Measurements from ENCODE around the gene POLD1.

Gene POLD1

GRCh38 chr19:50357178-50358100 lies 26.7 kb upstream of the POLD1 start:
- Histone ChIP-seq H3F3A (ENCODE audit: insufficient read depth, low read length) (no peaks in the 10 kb centered on the region), H4K20me1 (ENCODE audit: insufficient read depth, low read length) (no peaks in the 10 kb centered on the region), H3K79me2 (ENCODE audit: insufficient read depth, low read length) (no peaks in the 10 kb centered on the region), H3K27ac (ENCODE audit: low read depth, low read length, poor library complexity, severe bottlenecking) (peak overlapping the region; percentile 77), H2AFZ (ENCODE audit: low read length) (peak overlapping the region; percentile 25; the same call in 1 of the 2 replicates), H3K9ac (ENCODE audit: low read length) (peak overlapping the region; percentile 75), H3K4me2 (ENCODE audit: low read length) (peak overlapping the region; percentile 88), H3K27me3 (ENCODE audit: insufficient read depth, low read length) (no peaks in the 10 kb centered on the region), H3K4me3 (ENCODE audit: low read depth, low read length, poor library complexity, severe bottlenecking) (peak overlapping the region; percentile 64), H3K36me3 (ENCODE audit: insufficient read depth, low read length) (no peaks in the 10 kb centered on the region), H3K9me2 (ENCODE audit: low read depth, low read length) (no peaks in the 10 kb centered on the region), H3K4me1 (ENCODE audit: insufficient read depth, low read length, severe bottlenecking) (peaks cover 21% of the 10 kb centered on the region), H3K9me3 (ENCODE audit: low read length) (no peaks in the 10 kb centered on the region)
- TF ChIP-seq EZH2 (IDR thresholded peaks at IDR 0.05; ENCODE audit: borderline replicate concordance, low read length) = no peak
- TF ChIP-seq, protein P1, sequence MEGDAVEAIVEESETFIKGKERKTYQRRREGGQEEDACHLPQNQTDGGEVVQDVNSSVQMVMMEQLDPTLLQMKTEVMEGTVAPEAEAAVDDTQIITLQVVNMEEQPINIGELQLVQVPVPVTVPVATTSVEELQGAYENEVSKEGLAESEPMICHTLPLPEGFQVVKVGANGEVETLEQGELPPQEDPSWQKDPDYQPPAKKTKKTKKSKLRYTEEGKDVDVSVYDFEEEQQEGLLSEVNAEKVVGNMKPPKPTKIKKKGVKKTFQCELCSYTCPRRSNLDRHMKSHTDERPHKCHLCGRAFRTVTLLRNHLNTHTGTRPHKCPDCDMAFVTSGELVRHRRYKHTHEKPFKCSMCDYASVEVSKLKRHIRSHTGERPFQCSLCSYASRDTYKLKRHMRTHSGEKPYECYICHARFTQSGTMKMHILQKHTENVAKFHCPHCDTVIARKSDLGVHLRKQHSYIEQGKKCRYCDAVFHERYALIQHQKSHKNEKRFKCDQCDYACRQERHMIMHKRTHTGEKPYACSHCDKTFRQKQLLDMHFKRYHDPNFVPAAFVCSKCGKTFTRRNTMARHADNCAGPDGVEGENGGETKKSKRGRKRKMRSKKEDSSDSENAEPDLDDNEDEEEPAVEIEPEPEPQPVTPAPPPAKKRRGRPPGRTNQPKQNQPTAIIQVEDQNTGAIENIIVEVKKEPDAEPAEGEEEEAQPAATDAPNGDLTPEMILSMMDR (IDR thresholded peaks at IDR 0.05; ENCODE audit: low read length) = peak; percentile 92

DNA sequence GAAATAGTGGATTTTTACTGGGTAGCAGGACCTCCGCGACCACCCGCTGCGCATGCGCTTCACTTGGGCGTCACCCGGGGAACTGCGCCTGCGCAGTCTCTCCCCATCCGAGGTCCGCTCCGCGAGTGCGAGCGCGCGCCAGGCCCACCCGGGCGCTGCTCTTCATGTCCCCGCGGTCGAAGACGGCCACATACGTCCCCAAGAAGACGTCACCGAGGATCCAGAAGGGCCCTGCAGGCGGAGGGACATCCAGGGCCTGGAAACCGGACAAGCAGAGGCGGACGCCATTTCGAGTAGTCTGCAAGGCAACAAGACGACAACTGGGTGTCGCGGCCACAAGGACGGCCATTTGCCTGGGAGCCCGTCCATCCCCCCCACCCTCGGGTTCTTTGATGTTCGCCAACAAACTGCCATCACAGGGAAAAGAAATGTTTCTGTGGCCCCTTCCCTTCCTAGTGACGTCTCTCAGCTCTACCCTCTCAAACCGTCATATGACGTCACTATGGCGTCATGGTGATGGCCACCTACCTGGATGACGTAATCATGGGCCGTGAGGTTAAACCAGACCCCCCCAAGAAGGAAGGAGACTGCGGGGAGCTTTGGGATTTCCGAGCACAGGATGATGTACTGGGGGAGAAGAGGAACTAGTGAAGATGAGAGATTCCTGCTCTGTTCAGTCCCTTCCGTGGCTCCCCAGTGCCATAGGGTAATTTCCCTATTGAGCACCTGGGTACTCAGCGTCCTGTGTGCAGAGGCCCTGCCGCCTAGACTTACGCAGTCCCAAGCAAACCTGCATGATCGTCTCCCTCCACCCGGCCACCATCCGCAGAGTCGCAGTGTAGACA lies 25.4 kb upstream of the POLD1 start:
- Histone ChIP-seq H3K9me2 (ENCODE audit: low read depth, low read length) (no peaks in the 10 kb centered on the region), H3K4me3 (ENCODE audit: low read depth, low read length, poor library complexity, severe bottlenecking) (peak overlapping the region; percentile 64), H3K79me2 (ENCODE audit: insufficient read depth, low read length) (no peaks in the 10 kb centered on the region), H3K27ac (ENCODE audit: low read depth, low read length, poor library complexity, severe bottlenecking) (peak overlapping the region; percentile 77), H3K36me3 (ENCODE audit: insufficient read depth, low read length) (no peaks in the 10 kb centered on the region), H4K20me1 (ENCODE audit: insufficient read depth, low read length) (no peaks in the 10 kb centered on the region), H3K4me2 (ENCODE audit: low read length) (peak overlapping the region; percentile 88), H3K9ac (ENCODE audit: low read length) (peak overlapping the region; percentile 75), H3F3A (ENCODE audit: insufficient read depth, low read length) (no peaks in the 10 kb centered on the region), H3K4me1 (ENCODE audit: insufficient read depth, low read length, severe bottlenecking) (peaks cover 21% of the 10 kb centered on the region), H3K27me3 (ENCODE audit: insufficient read depth, low read length) (no peaks in the 10 kb centered on the region), H2AFZ (ENCODE audit: low read length) (no peak overlapping the region), H3K9me3 (ENCODE audit: low read length) (no peaks in the 10 kb centered on the region)
- TF ChIP-seq, protein P1 (IDR thresholded peaks at IDR 0.05; ENCODE audit: low read length) = no peak
- no peak for TF ChIP-seq EZH2 (IDR thresholded peaks at IDR 0.05; ENCODE audit: borderline replicate concordance, low read length)

DNA sequence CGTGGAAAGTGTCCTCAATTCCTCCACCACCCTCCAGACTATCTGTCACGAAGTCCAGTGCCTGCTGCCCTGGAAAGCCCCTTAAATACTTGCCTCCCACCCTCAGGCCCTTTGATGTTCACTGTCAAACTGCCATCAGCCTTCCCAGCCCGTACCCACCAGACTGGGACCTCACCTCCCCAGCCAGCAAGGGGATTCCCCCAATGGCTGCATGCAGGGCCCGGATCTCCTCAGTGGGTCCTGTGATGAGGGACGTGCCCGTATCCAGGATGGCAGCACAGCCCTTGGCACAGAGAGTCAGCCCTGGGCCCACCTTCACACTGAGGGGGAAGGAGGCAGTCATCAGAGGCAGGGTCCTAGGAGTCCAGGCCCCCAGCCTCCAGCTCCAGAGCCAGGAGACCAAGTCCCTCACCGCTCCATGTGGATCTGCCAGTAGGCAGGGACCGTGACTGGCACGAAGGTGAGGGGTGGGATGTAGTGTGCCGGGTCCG lies 24.8 kb upstream of the POLD1 start:
- Histone ChIP-seq H3K4me3 (ENCODE audit: low read depth, low read length, poor library complexity, severe bottlenecking) (peak overlapping the region; percentile 64), H3K79me2 (ENCODE audit: insufficient read depth, low read length) (no peaks in the 10 kb centered on the region), H3K27me3 (ENCODE audit: insufficient read depth, low read length) (no peaks in the 10 kb centered on the region), H3F3A (ENCODE audit: insufficient read depth, low read length) (no peaks in the 10 kb centered on the region), H3K4me1 (ENCODE audit: insufficient read depth, low read length, severe bottlenecking) (peaks cover 21% of the 10 kb centered on the region), H3K36me3 (ENCODE audit: insufficient read depth, low read length) (no peaks in the 10 kb centered on the region), H3K9ac (ENCODE audit: low read length) (peak overlapping the region; percentile 75; the same call in 1 of the 2 replicates), H3K9me3 (ENCODE audit: low read length) (no peaks in the 10 kb centered on the region), H3K4me2 (ENCODE audit: low read length) (peak overlapping the region; percentile 88), H3K9me2 (ENCODE audit: low read depth, low read length) (no peaks in the 10 kb centered on the region), H3K27ac (ENCODE audit: low read depth, low read length, poor library complexity, severe bottlenecking) (no peak overlapping the region), H2AFZ (ENCODE audit: low read length) (no peak overlapping the region), H4K20me1 (ENCODE audit: insufficient read depth, low read length) (no peaks in the 10 kb centered on the region)
- no peak for TF ChIP-seq EZH2 (IDR thresholded peaks at IDR 0.05; ENCODE audit: borderline replicate concordance, low read length)
- TF ChIP-seq, protein P1 (IDR thresholded peaks at IDR 0.05; ENCODE audit: low read length) = no peak
